ENCODE results near the gene LTBP3. TPM values are rescaled to one million over a fixed set of nuclear protein-coding genes. Genes with fewer than 3 reads are reported as not detected.

Gene LTBP3
- total and polyA plus RNA-seq, 2 of the 13 experiments (the other 11 are each of a cell fraction or from before 2014, with no cell fraction given): 12.2 to 68.1 TPM

DNA sequence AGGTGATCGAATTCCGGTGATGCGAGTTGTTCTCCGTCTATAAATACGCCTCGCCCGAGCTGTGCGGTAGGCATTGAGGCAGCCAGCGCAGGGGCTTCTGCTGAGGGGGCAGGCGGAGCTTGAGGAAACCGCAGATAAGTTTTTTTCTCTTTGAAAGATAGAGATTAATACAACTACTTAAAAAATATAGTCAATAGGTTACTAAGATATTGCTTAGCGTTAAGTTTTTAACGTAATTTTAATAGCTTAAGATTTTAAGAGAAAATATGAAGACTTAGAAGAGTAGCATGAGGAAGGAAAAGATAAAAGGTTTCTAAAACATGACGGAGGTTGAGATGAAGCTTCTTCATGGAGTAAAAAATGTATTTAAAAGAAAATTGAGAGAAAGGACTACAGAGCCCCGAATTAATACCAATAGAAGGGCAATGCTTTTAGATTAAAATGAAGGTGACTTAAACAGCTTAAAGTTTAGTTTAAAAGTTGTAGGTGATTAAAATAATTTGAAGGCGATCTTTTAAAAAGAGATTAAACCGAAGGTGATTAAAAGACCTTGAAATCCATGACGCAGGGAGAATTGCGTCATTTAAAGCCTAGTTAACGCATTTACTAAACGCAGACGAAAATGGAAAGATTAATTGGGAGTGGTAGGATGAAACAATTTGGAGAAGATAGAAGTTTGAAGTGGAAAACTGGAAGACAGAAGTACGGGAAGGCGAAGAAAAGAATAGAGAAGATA, 59.0 kb downstream of the LTBP3 start, which contains the start of gene MALAT1 (continued):
- TF ChIP-seq, protein P1, sequence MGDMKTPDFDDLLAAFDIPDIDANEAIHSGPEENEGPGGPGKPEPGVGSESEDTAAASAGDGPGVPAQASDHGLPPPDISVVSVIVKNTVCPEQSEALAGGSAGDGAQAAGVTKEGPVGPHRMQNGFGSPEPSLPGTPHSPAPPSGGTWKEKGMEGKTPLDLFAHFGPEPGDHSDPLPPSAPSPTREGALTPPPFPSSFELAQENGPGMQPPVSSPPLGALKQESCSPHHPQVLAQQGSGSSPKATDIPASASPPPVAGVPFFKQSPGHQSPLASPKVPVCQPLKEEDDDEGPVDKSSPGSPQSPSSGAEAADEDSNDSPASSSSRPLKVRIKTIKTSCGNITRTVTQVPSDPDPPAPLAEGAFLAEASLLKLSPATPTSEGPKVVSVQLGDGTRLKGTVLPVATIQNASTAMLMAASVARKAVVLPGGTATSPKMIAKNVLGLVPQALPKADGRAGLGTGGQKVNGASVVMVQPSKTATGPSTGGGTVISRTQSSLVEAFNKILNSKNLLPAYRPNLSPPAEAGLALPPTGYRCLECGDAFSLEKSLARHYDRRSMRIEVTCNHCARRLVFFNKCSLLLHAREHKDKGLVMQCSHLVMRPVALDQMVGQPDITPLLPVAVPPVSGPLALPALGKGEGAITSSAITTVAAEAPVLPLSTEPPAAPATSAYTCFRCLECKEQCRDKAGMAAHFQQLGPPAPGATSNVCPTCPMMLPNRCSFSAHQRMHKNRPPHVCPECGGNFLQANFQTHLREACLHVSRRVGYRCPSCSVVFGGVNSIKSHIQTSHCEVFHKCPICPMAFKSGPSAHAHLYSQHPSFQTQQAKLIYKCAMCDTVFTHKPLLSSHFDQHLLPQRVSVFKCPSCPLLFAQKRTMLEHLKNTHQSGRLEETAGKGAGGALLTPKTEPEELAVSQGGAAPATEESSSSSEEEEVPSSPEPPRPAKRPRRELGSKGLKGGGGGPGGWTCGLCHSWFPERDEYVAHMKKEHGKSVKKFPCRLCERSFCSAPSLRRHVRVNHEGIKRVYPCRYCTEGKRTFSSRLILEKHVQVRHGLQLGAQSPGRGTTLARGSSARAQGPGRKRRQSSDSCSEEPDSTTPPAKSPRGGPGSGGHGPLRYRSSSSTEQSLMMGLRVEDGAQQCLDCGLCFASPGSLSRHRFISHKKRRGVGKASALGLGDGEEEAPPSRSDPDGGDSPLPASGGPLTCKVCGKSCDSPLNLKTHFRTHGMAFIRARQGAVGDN (CRISPR knock-in tag; IDR thresholded peaks at IDR 0.05): no peak; the same call in 1 of the 2 replicates
- TF ChIP-seq, protein P2, sequence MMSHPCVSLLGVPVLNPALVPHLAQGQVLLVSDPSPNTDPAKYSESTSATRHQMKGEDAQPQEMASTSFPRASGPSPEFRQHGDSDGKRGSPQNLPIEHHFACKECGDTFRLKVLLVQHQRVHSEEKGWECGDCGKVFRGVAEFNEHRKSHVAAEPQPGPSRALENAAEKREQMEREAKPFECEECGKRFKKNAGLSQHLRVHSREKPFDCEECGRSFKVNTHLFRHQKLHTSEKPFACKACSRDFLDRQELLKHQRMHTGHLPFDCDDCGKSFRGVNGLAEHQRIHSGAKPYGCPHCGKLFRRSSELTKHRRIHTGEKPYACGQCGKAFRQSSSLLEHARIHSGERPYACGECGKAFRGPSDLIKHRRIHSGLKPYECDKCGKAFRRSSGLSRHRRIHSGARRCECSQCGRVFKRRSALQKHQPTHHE (CRISPR knock-in tag; IDR thresholded peaks at IDR 0.05; ENCODE audit: borderline replicate concordance): no peak
- TF ChIP-seq CHCHD3 (CRISPR knock-in tag; IDR thresholded peaks at IDR 0.05) (no peak), ZNF460 (CRISPR knock-in tag; IDR thresholded peaks at IDR 0.05; ENCODE audit: borderline replicate concordance) (no peak), NR1H2 (CRISPR knock-in tag; IDR thresholded peaks at IDR 0.05; ENCODE audit: borderline replicate concordance, low read depth) (no peak), REPIN1 (CRISPR knock-in tag; IDR thresholded peaks at IDR 0.05; ENCODE audit: borderline replicate concordance, low read depth) (peak; percentile 69; the same call in 1 of the 2 replicates), GPN1 (CRISPR knock-in tag; IDR thresholded peaks at IDR 0.05; ENCODE audit: borderline replicate concordance) (no peak), ZNF790 (CRISPR knock-in tag; IDR thresholded peaks at IDR 0.05; ENCODE audit: borderline replicate concordance) (no peak), GZF1 (CRISPR knock-in tag; IDR thresholded peaks at IDR 0.05) (no peak), ZNF589 (CRISPR knock-in tag; conservative IDR thresholded peaks at IDR 0.05) (no peak), CEBPG (CRISPR knock-in tag; IDR thresholded peaks at IDR 0.05) (peak; percentile 60)
- TF ChIP-seq, protein P3, sequence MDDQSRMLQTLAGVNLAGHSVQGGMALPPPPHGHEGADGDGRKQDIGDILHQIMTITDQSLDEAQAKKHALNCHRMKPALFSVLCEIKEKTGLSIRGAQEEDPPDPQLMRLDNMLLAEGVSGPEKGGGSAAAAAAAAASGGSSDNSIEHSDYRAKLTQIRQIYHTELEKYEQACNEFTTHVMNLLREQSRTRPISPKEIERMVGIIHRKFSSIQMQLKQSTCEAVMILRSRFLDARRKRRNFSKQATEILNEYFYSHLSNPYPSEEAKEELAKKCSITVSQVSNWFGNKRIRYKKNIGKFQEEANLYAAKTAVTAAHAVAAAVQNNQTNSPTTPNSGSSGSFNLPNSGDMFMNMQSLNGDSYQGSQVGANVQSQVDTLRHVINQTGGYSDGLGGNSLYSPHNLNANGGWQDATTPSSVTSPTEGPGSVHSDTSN (CRISPR knock-in tag; IDR thresholded peaks at IDR 0.05; ENCODE audit: borderline replicate concordance): 0 out of 2 replicates have a peak, but pooled peaks have one; percentile 35
- TF ChIP-seq, protein P4, sequence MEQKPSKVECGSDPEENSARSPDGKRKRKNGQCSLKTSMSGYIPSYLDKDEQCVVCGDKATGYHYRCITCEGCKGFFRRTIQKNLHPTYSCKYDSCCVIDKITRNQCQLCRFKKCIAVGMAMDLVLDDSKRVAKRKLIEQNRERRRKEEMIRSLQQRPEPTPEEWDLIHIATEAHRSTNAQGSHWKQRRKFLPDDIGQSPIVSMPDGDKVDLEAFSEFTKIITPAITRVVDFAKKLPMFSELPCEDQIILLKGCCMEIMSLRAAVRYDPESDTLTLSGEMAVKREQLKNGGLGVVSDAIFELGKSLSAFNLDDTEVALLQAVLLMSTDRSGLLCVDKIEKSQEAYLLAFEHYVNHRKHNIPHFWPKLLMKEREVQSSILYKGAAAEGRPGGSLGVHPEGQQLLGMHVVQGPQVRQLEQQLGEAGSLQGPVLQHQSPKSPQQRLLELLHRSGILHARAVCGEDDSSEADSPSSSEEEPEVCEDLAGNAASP (CRISPR knock-in tag; IDR thresholded peaks at IDR 0.05; ENCODE audit: borderline replicate concordance): peak; percentile 87
- TF ChIP-seq, protein P5, sequence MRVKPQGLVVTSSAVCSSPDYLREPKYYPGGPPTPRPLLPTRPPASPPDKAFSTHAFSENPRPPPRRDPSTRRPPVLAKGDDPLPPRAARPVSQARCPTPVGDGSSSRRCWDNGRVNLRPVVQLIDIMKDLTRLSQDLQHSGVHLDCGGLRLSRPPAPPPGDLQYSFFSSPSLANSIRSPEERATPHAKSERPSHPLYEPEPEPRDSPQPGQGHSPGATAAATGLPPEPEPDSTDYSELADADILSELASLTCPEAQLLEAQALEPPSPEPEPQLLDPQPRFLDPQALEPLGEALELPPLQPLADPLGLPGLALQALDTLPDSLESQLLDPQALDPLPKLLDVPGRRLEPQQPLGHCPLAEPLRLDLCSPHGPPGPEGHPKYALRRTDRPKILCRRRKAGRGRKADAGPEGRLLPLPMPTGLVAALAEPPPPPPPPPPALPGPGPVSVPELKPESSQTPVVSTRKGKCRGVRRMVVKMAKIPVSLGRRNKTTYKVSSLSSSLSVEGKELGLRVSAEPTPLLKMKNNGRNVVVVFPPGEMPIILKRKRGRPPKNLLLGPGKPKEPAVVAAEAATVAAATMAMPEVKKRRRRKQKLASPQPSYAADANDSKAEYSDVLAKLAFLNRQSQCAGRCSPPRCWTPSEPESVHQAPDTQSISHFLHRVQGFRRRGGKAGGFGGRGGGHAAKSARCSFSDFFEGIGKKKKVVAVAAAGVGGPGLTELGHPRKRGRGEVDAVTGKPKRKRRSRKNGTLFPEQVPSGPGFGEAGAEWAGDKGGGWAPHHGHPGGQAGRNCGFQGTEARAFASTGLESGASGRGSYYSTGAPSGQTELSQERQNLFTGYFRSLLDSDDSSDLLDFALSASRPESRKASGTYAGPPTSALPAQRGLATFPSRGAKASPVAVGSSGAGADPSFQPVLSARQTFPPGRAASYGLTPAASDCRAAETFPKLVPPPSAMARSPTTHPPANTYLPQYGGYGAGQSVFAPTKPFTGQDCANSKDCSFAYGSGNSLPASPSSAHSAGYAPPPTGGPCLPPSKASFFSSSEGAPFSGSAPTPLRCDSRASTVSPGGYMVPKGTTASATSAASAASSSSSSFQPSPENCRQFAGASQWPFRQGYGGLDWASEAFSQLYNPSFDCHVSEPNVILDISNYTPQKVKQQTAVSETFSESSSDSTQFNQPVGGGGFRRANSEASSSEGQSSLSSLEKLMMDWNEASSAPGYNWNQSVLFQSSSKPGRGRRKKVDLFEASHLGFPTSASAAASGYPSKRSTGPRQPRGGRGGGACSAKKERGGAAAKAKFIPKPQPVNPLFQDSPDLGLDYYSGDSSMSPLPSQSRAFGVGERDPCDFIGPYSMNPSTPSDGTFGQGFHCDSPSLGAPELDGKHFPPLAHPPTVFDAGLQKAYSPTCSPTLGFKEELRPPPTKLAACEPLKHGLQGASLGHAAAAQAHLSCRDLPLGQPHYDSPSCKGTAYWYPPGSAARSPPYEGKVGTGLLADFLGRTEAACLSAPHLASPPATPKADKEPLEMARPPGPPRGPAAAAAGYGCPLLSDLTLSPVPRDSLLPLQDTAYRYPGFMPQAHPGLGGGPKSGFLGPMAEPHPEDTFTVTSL (CRISPR knock-in tag; IDR thresholded peaks at IDR 0.05; ENCODE audit: borderline replicate concordance): no peak
